B cell (primary cell): ENCODE measurements around the gene TMSB4X.

Source experiments
- CTCF ChIP-seq: fragments of 200-600 bp; IDR thresholded peaks from one replicate; pipeline ENCODE4 v1.8.0; 2022; ENCODE audit warnings: antibody characterized with exemption, mild to moderate bottlenecking
- EZH2 ChIP-seq: IDR thresholded peaks from 2 replicates; pipeline ENCODE4 v1.6.1; 2012; ENCODE audit warnings: borderline replicate concordance, low read depth, mild to moderate bottlenecking, moderate library complexity, low read length; ENCODE audit not compliant: insufficient read depth, poor library complexity, severe bottlenecking

DNA sequence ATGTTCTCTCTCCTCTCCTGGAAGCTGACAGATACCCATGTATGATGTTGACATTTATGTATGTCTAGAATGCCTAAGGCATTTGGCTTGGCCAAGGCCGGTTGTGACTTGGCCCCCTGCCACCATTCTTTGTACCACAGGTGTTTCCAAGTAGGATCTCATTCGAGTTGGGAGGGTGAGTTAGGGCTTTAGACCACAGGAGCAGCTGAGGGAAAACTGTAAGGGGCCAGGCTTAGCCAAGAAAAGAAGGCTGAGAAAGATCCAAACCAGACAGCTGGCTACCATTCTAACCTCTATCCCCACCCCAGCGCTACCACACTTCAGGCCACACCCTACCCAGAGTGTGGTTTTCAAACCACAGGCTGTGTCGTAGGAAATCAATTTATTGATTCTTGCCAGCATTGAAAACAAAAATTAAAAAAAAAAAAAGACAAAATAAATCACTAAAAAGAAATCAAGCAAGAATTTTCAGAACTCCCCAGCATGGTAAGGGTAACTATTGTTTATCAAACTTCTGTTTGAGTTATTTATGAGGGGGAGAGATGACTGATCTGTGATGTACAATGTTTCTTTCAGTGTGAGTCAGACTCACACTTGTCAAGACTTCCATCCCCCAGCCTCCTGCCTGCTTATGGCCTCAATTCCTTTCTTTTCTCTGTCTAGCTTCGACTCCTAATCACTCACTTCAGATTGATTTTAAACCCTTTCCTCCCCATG, 9.9 kb downstream of the TMSB4X start:
- no peak for TF ChIP-seq EZH2
- no peak for TF ChIP-seq CTCF
